Heart left ventricle (tissue), 16 donors: ENCODE results near the gene IGFBPL1. TPM values are rescaled to one million over a fixed set of nuclear protein-coding genes. Genes with fewer than 3 reads are reported as not detected.
"Not testable (repeated sequence)": the region's sequence is repeated elsewhere in the genome, so short reads cannot be mapped to it uniquely, and the experiment has no call there.

ENCODE experiments used
- ATAC-seq, 4 donors: fragments of 200-7000 bp; cut with Tn5 transposase; one replicate each; pipeline ENCODE4 v1.9.1; 2020 to 2022; ENCODE audit warnings: moderate library complexity in 4 of 4, mild to moderate bottlenecking in 3 of 4, moderate number of reproducible peaks in 1 of 4
- DNase-seq, 5 donors: peaks; one replicate each; pipeline ENCODE4 v3.0.0-alpha.2; 2020
- H3K27ac ChIP-seq, 12 donors: fragments of 200-600 bp; sonication (generic) in 4 of 12; one replicate each; pipeline versions ENCODE4 v1.5.0 to v1.8.0; 2016 to 2022; ENCODE audit warnings: mild to moderate bottlenecking in 2 of 12
- H3K27me3 ChIP-seq, 9 donors: fragments of 200-600 bp; sonication (generic) in 2 of 9; one replicate each; pipeline versions ENCODE4 v1.5.1 to v1.8.0; 2016 to 2022; ENCODE audit warnings: mild to moderate bottlenecking in 3 of 9
- H3K36me3 ChIP-seq, 9 donors: fragments of 200-600 bp; sonication (generic) in 2 of 9; one replicate each; pipeline versions ENCODE4 v1.5.0 to v1.8.0; 2018 to 2022; ENCODE audit warnings: mild to moderate bottlenecking in 2 of 9
- H3K4me1 ChIP-seq, 12 donors: fragments of 200-600 bp; sonication (generic) in 4 of 12; one replicate each; pipeline versions ENCODE4 v1.5.0 to v1.8.0; 2016 to 2022; ENCODE audit warnings: mild to moderate bottlenecking in 3 of 12
- H3K4me3 ChIP-seq, 12 donors: fragments of 200-600 bp; sonication (generic) in 4 of 12; one replicate each; pipeline versions ENCODE4 v1.5.0 to v1.8.0; 2017 to 2022; ENCODE audit warnings: mild to moderate bottlenecking in 9 of 12, moderate library complexity in 4 of 12
- H3K9me3 ChIP-seq, 12 donors: fragments of 200-600 bp; sonication (generic) in 4 of 12; one replicate each; pipeline versions ENCODE4 v1.5.0 to v1.8.0; 2016 to 2022; ENCODE audit warnings: mild to moderate bottlenecking in 1 of 12
- POLR2A ChIP-seq, 2 donors: fragments of 450-650 bp; IDR thresholded peaks; one replicate each; pipeline ENCODE4 v1.6.1; 2017; ENCODE audit warnings: antibody characterized with exemption in 2 of 2, mild to moderate bottlenecking in 2 of 2, moderate library complexity in 2 of 2
- WGBS, 4 donors: extraction: QIAGEN DNeasy Blood & Tissue Kit in 2 of 4; methylation state at CpG; one replicate each; pipeline versions ENCODE4 v1.1.5 to v1.1.7; 2013 to 2018; 5-methylcytosine and 5-hydroxymethylcytosine counted together
- intact Hi-C, 10 donors: fragments of 100-400 bp; cut with DNase I; formaldehyde crosslinking; loops; one replicate each; pipeline versions ENCODE4 v1.11.1 to v1.14.2; 2022
- polyA plus RNA-seq, 2 donors: library from polyadenylated mRNA; stranded (reverse); fragments of 200-250 nt; gene quantifications; one replicate each; pipeline ENCODE4 v1.2.3, GENCODE V29; 2013
- total RNA-seq, 9 donors: library from RNA; depleted of rRNA in 2 of 9; stranded (reverse); fragments of >200 nt in 2 of 9; fragmentation: NEBNext Ultra II Directional in 3 of 9; extraction: Animal tissue kit (Norgen Biotek cat#: 25700) in 3 of 9; gene quantifications; one replicate each; pipeline versions ENCODE4 v1.1.0 to v1.2.4, GENCODE V29; 2016 to 2023
- TF ChIP-seq, protein P1 (sequence below), 12 donors: fragments of 200-600 bp; sonication (generic) in 4 of 12; IDR thresholded peaks; one replicate each; pipeline versions ENCODE4 v1.5.0 to v1.8.0; 2018 to 2022; ENCODE audit warnings: antibody characterized with exemption in 12 of 12, mild to moderate bottlenecking in 5 of 12
- donor health status: ischemic (EF 13 %, LVEDD 7.1; RV severe dilation, severe dysfunction).
- donor health status: healthy with polysubstance abuse.
- donor health status: DM: no; HTN: yes; CAD: no.
- donor health status: DM: no; HTN: no; CAD: no.
- donor health status: ischemic (EF 25% LVEDD 6.9; RV normal size, moderate dysfunction).
- donor health status: ischemic (EF 25% LVEDD 5.7; RV mildly dilated, moderate dysfunction).
- donor health status: healthy.
- donor health status: DM: yes; HTN: yes; CAD: no.
- donor health status: ischemic (EF 35%, LVEDD 5.7; RV mildly dilated, moderate dysfunction).
- donor health status: nonischemic (EF 11% LVEDD 7.7; RV severe dilation, severe dysfunction).
- donor health status: DM: yes; HTN: yes; CAD: no.
- donor health status: PGD.
- donor health status: ischemic (EF 29% LVEDD 5.4; RV normal size, mild dysfunction).
- donor health status: nonischemic (EF 23%, LVEDD 6.1; RV moderate dilation, normal function).

IGFBPL1 gene
- total and polyA plus RNA-seq, 11 donors: 0.19 to 0.26 TPM; not detected in 9

- Histone ChIP-seq H3K36me3 (no peaks in the 10 kb centered on the region), H3K27me3 (peaks cover 0 to 35% (median 0%) of the 10 kb centered on the region in 9 donors), H3K27ac (no peak overlapping the region), H3K4me3 (no peak overlapping the region), H3K4me1 (peaks cover 0 to 5% (median 1%) of the 10 kb centered on the region in 12 donors), H3K9me3 (no peaks in the 10 kb centered on the region)
- WGBS, 4 donors: 59 to 73% (median 61%) methylated on average over 6 of the region's 6 CpGs
- TF ChIP-seq POLR2A (IDR thresholded peaks at IDR 0.05): no peak
- TF ChIP-seq, protein P1, sequence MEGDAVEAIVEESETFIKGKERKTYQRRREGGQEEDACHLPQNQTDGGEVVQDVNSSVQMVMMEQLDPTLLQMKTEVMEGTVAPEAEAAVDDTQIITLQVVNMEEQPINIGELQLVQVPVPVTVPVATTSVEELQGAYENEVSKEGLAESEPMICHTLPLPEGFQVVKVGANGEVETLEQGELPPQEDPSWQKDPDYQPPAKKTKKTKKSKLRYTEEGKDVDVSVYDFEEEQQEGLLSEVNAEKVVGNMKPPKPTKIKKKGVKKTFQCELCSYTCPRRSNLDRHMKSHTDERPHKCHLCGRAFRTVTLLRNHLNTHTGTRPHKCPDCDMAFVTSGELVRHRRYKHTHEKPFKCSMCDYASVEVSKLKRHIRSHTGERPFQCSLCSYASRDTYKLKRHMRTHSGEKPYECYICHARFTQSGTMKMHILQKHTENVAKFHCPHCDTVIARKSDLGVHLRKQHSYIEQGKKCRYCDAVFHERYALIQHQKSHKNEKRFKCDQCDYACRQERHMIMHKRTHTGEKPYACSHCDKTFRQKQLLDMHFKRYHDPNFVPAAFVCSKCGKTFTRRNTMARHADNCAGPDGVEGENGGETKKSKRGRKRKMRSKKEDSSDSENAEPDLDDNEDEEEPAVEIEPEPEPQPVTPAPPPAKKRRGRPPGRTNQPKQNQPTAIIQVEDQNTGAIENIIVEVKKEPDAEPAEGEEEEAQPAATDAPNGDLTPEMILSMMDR (IDR thresholded peaks at IDR 0.05): no peak
- no peak for DNase-seq
- ATAC-seq: no peak
- intact Hi-C loops: loop anchor here in 4 of 10 donors (5.0 to 10.0 kb wide), 3 partner anchors 320 to 660 kb away; no protein-coding TSS in a partner anchor
Measured at GRCh38 chr9:38404314-38404713, 19.9 kb downstream of the IGFBPL1 start.

DNA sequence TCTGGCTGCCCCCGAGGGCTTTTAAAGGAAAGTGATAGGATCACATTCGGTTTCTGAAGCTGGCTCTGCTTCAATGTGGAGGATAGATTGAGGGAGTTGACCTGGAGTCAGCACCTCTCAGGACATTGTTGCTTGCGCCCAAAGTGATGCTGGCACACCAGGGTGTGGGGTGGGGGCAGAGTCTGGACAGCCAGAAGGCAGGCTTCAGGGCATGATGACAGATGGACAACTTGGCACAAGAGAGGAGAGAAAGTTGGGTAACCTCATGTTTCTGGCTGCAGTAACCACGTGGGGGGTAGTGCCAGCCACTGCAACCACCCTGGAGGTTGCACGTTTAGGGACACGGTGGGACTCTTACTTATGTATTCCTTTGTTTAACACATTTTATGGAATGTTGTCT lies 22.3 kb downstream of the IGFBPL1 start:
- no peaks in the 10 kb centered on the region for H3K9me3 ChIP-seq
- TF ChIP-seq, protein P1 (IDR thresholded peaks at IDR 0.05): no peak
- TF ChIP-seq POLR2A (IDR thresholded peaks at IDR 0.05): no peak
- peaks cover 0 to 15% (median 3%) of the 10 kb centered on the region in 9 donors for H3K36me3 ChIP-seq
- no peak overlapping the region for H3K4me3 ChIP-seq
- no peak overlapping the region for H3K27ac ChIP-seq
- ATAC-seq (no peak), DNase-seq (no peak)
- peaks cover 0 to 5% (median 1%) of the 10 kb centered on the region in 12 donors for H3K4me1 ChIP-seq
- intact Hi-C loops: loop anchor here in 4 of 10 donors (5.0 to 10.0 kb wide), 3 partner anchors 317 to 657 kb away; no protein-coding TSS in a partner anchor
- WGBS, 4 donors: 76 to 84% (median 78%) methylated on average over 5 to 6 of the region's 6 CpGs
- H3K27me3 ChIP-seq: peaks cover 0 to 28% (median 0%) of the 10 kb centered on the region in 9 donors

DNA sequence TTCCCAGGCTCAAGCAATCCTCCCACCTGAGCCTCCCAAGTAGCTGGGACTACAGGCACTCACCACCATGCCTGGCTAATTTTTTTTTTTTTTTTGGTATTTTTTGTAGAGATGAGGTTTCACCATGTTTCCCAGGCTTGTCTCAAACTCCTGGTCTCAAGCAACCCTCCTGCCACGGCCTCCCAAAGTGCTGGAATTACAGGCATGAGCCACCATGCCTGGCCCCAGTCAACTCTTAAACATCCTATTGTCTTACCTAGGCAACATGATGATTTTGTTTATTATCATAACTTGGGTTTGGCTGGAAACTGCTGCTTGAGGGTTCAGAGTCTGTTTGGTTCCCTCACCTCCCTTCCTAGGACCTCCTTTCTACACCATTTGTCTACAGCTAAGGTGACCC lies 25.1 kb downstream of the IGFBPL1 start:
- not testable (repeated sequence) for H3K4me3 ChIP-seq, ATAC-seq, H3K4me1 ChIP-seq, DNase-seq, H3K9me3 ChIP-seq, H3K27ac ChIP-seq
- intact Hi-C loops: loop anchor here in 5 of 10 donors (10.0 kb wide), 3 partner anchors 56 to 494 kb away; partner anchors contain the start of gene SLC25A51 (in 2 of the 5)
- peaks cover 0 to 11% (median 0%) of the 10 kb centered on the region in 9 donors for H3K27me3 ChIP-seq
- WGBS, 4 donors: 45 to 97% (median 92%) methylated on average over 1 of the region's 1 CpG
- H3K36me3 ChIP-seq: peaks cover 0 to 30% (median 14%) of the 10 kb centered on the region in 9 donors

GRCh38 chr9:38396371-38396671 lies 27.9 kb downstream of the IGFBPL1 start:
- TF ChIP-seq POLR2A (IDR thresholded peaks at IDR 0.05): no peak
- TF ChIP-seq, protein P1 (IDR thresholded peaks at IDR 0.05): no peak
- no peak for DNase-seq
- no peak for ATAC-seq
- Histone ChIP-seq H3K27ac (no peak overlapping the region), H3K27me3 (no peaks in the 10 kb centered on the region), H3K4me1 (peaks cover 0 to 22% (median 13%) of the 10 kb centered on the region in 12 donors), H3K36me3 (peaks cover 0 to 30% (median 14%) of the 10 kb centered on the region in 9 donors), H3K9me3 (no peaks in the 10 kb centered on the region), H3K4me3 (no peak overlapping the region)
- WGBS, 4 donors: 81 to 88% (median 87%) methylated on average over 7 to 10 of the region's 10 CpGs
- intact Hi-C loops: loop anchor here in 5 of 10 donors (10.0 kb wide), 3 partner anchors 58 to 492 kb away; partner anchors contain the start of gene SLC25A51 (in 2 of the 5)
